A673 (cell line): ENCODE data around the gene SLC2A4RG. TPM values are rescaled to one million over a fixed set of nuclear protein-coding genes. Genes with fewer than 3 reads are reported as not detected.
"Not testable (repeated sequence)": the region's sequence is repeated elsewhere in the genome, so short reads cannot be mapped to it uniquely, and the experiment has no call there.

ENCODE experiments used
- BruUV-seq: library from RNA; stranded (reverse); fragments of 400-500 nt; replicated peaks from 2 replicates; lab custom pipeline; 2021; lab: Mats Ljungman, UMichigan
- CTCF ChIA-PET: fragments of 300-600 bp; sonication (Branson Sonifier 250); formaldehyde crosslinking; loops from one replicate; lab custom pipeline; 2022; ENCODE audit warnings: antibody characterized with exemption; lab: Charles Lee
- POLR2A ChIA-PET: fragments of 300-600 bp; sonication (Branson Sonifier 250); formaldehyde crosslinking; loops from one replicate; lab custom pipeline; 2022; ENCODE audit warnings: antibody characterized with exemption; ENCODE audit not compliant: low non-redundant PET; lab: Charles Lee
- DNase-seq: peaks from one replicate; pipeline ENCODE4 v3.0.0-alpha.2; 2015; ENCODE audit warnings: low spot score
- H3K27ac ChIP-seq: fragments of 200-600 bp; sonication (generic); 2 replicates; pipeline ENCODE4 v1.5.1; 2016; ENCODE audit warnings: mixed run types, low read depth, mild to moderate bottlenecking, mixed read lengths, antibody characterized with exemption, low read length; ENCODE audit not compliant: poor library complexity, severe bottlenecking
- H3K27me3 ChIP-seq: fragments of 200-600 bp; sonication (generic); replicated peaks from 2 replicates; pipeline ENCODE4 v1.6.1; 2017; ENCODE audit warnings: mixed run types, low read depth, mild to moderate bottlenecking, mixed read lengths, antibody characterized with exemption, low read length; ENCODE audit not compliant: insufficient read depth, poor library complexity
- H3K36me3 ChIP-seq: fragments of 200-600 bp; sonication (generic); 2 replicates; pipeline ENCODE4 v1.6.1; 2016; ENCODE audit warnings: mixed run types, mild to moderate bottlenecking, mixed read lengths, antibody characterized with exemption, low read length; ENCODE audit not compliant: insufficient read depth, poor library complexity, severe bottlenecking
- H3K4me1 ChIP-seq: fragments of 200-600 bp; sonication (generic); 2 replicates; pipeline ENCODE4 v1.6.1; 2017; ENCODE audit warnings: mixed run types, mild to moderate bottlenecking, mixed read lengths, antibody characterized with exemption, low read length; ENCODE audit not compliant: insufficient read depth, poor library complexity, severe bottlenecking
- H3K4me3 ChIP-seq: fragments of 200-600 bp; sonication (generic); 2 replicates; pipeline ENCODE4 v1.5.1; 2016; ENCODE audit warnings: low read depth, mixed run types, mild to moderate bottlenecking, mixed read lengths, low read length; ENCODE audit not compliant: poor library complexity, severe bottlenecking
- H3K9me3 ChIP-seq: fragments of 200-600 bp; sonication (generic); 2 replicates; pipeline ENCODE4 v1.6.1; 2016; ENCODE audit warnings: mixed run types, low read depth, mild to moderate bottlenecking, mixed read lengths, antibody characterized with exemption, low read length; ENCODE audit not compliant: poor library complexity, severe bottlenecking
- EZH2 ChIP-seq: fragments of 200-600 bp; sonication (generic); IDR thresholded peaks from 2 replicates; pipeline ENCODE4 v1.6.1; 2017; ENCODE audit warnings: borderline replicate concordance, low read depth, mild to moderate bottlenecking, mixed read lengths, antibody characterized with exemption, low read length; ENCODE audit not compliant: poor library complexity, severe bottlenecking
- intact Hi-C: fragments of 100-400 bp; cut with micrococcal nuclease; formaldehyde crosslinking; loops from one replicate; pipeline ENCODE4 v1.10.0; 2022; ENCODE audit not compliant: unreplicated experiment
- total RNA-seq: library from RNA; stranded (reverse); gene quantifications from 2 replicates; pipeline ENCODE4 v1.2.3, GENCODE V29; 2021
- TF ChIP-seq, protein P1 (sequence below): fragments of 300-800, 200-600 bp; sonication (generic); conservative IDR thresholded peaks from 2 replicates; pipeline ENCODE4 v1.5.1; 2017; ENCODE audit warnings: low read depth, mild to moderate bottlenecking, antibody characterized with exemption, low read length, moderate library complexity, mixed read lengths

SLC2A4RG gene
- total RNA-seq, 1 experiment from 2014 or later, result 45.8 TPM

DNA sequence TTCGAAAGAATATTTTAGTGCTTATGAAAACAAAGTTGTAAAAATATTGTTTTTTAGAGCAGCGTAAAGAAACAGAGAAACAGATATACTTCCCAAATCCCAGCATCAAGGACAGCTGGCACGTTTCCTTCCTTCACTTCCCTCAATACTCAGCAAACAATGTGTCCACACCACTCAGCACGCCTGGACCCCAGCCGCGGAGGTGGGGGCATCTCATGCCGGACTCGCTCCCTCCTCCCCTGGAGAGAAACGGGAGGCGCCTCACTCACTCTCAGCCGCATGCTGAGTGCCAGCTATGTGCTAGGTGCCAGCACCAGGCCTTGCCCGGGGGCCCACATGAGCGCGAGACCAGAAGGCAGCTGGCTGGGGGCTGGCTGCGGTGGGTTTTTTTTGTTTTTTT is 34.7 kb downstream of the SLC2A4RG start:
- Histone ChIP-seq H3K27ac (no peak overlapping the region), H3K27me3 (no peaks in the 10 kb centered on the region), H3K36me3 (no peaks in the 10 kb centered on the region), H3K4me3 (no peak overlapping the region), H3K4me1 (no peaks in the 10 kb centered on the region), H3K9me3 (no peaks in the 10 kb centered on the region)
- no peak for DNase-seq
- intact Hi-C loops, result loop anchor here (10.0 kb wide), 1 partner anchor 200 kb away; the partner anchor contains the start of gene SAMD10
- ChIA-PET CTCF (interaction anchor here (0.6 kb wide), 1 partner anchor 286 kb away, joined by 4 read pairs; no protein-coding TSS in a partner anchor), POLR2A (no interaction called here)
- BruUV-seq, result no TSS peak
- no peak for TF ChIP-seq EZH2
- TF ChIP-seq, protein P1, sequence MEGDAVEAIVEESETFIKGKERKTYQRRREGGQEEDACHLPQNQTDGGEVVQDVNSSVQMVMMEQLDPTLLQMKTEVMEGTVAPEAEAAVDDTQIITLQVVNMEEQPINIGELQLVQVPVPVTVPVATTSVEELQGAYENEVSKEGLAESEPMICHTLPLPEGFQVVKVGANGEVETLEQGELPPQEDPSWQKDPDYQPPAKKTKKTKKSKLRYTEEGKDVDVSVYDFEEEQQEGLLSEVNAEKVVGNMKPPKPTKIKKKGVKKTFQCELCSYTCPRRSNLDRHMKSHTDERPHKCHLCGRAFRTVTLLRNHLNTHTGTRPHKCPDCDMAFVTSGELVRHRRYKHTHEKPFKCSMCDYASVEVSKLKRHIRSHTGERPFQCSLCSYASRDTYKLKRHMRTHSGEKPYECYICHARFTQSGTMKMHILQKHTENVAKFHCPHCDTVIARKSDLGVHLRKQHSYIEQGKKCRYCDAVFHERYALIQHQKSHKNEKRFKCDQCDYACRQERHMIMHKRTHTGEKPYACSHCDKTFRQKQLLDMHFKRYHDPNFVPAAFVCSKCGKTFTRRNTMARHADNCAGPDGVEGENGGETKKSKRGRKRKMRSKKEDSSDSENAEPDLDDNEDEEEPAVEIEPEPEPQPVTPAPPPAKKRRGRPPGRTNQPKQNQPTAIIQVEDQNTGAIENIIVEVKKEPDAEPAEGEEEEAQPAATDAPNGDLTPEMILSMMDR, result no peak

DNA sequence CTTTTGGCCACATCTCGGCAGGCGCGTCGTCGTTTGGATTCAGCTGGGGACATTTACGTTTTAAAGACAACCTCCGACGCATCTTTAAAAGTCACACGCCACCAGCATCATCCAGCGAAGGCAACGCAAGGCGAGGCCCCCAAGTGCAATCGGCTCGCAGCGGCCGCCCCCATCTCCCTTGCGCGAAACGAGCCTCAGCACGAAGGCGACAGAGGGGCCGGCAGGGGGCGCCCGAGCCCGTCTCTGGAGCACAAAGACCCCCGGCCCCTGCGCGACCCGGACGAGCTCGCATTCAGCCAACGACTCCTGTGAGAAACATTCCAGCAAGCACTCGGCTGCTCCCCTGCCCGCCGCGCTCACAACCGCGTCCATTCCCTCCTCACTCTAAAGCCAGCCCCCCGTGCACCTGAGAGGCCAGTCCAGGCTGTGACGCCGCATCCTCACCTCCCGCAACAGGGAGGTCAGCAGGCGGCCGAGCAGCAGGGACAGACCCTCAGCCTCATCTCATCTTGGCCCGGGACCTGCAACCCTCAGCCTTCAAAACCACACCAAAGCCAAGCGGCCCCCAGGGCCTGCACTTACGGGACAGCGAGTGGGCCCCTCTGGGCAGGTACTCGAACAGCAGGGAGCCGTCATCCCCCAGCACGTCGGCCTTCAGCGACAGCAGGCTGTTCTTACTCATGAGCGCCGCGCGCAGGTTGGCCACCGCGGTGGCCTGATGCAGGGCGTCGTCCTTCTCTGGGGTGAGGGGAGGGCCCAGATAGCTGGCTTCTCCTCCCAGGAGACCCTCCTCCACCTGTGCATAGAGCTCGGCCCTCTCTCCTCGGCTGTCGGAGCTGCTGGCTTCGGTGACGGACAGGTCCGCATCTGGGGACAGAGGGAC is 35.8 kb downstream of the SLC2A4RG start:
- intact Hi-C loops, result loop anchor here (10.0 kb wide), 1 partner anchor 199 kb away; the partner anchor contains the start of gene SAMD10
- no TSS peak for BruUV-seq
- Histone ChIP-seq H3K27me3 (no peaks in the 10 kb centered on the region), H3K9me3 (no peaks in the 10 kb centered on the region), H3K4me1 (no peaks in the 10 kb centered on the region), H3K27ac (no peak overlapping the region), H3K4me3 (peak overlapping the region; percentile 35), H3K36me3 (no peaks in the 10 kb centered on the region)
- peak; percentile 77 for DNase-seq
- CTCF ChIA-PET, result interaction anchor here (0.6 to 1.7 kb wide), 2 partner anchors 198 to 285 kb away, joined by 4 to 6 read pairs; no protein-coding TSS in a partner anchor
- POLR2A ChIA-PET, result no interaction called here
- TF ChIP-seq, protein P1, result peak; percentile 92
- no peak for TF ChIP-seq EZH2

DNA sequence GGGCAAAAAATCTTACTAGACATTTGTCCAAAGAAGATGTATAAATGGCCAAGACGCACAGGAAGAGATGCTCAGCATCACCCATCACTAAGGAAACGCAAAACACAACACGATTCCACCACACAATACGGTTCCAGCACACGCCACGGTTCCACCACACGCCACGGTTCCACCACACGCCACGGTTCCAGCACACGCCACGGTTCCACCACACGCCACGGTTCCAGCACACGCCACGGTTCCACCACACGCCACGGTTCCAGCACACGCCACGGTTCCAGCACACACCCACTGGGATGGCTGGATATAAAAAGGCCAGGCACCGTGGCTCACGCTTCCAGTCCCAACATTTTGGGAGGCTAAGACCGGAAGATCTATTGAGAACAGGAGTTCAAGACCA is 37.3 kb downstream of the SLC2A4RG start:
- DNase-seq, POLR2A ChIA-PET, H3K36me3 ChIP-seq, H3K27me3 ChIP-seq, CTCF ChIA-PET, BruUV-seq, H3K9me3 ChIP-seq, H3K27ac ChIP-seq, H3K4me1 ChIP-seq, H3K4me3 ChIP-seq: not testable (repeated sequence)
- intact Hi-C loops, result loop anchor here (10.0 kb wide), 1 partner anchor 198 kb away; the partner anchor contains the start of gene SAMD10
